Fibroblast of skin of back (primary cell): ENCODE results near the gene VWA8.
"Not testable (repeated sequence)": the region's sequence is repeated elsewhere in the genome, so short reads cannot be mapped to it uniquely, and the experiment has no call there.

Experiments used
- DNase-seq: peaks from one replicate; pipeline ENCODE4 v3.0.0-alpha.2; 2013

VWA8 gene

DNA sequence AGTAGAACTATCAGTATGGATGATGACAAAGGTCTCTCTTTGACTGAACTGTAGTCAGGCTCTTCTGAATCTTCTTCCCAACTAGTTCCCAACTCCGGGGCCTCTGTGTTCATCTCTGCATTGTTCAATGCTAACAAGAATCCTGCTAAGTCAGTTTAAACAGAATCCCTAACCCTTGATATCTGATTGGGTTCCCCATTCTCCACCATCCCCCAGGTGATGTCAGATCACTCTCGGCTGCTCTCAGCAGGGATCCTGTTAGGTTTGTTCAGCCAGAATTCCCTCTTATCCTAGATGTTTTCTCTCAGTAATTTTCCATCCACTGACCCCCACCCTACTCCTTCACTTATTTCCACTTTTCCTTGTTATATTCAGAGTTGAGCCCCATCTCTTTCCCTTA is 280.0 kb downstream of the VWA8 start:
- DNase-seq, result no peak

DNA sequence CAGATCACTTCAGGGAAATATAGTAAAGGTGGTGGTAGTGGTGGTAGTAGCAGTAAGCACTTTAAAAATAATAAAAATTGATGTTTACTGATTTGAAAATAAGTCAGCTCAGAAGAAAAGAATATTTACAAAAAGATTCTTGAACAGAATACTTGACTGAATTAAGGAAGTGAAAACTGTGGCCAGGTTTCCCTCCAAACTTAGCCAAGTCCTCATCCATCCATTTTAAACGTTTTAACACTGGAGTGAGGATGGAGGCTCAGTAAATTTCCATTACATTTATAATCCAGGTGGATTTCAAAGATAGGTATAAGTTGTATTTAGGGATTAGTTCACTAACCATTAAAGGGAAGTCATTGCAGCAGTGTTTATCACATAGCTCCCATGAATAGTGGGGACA is 282.1 kb downstream of the VWA8 start:
- DNase-seq, result no peak

DNA sequence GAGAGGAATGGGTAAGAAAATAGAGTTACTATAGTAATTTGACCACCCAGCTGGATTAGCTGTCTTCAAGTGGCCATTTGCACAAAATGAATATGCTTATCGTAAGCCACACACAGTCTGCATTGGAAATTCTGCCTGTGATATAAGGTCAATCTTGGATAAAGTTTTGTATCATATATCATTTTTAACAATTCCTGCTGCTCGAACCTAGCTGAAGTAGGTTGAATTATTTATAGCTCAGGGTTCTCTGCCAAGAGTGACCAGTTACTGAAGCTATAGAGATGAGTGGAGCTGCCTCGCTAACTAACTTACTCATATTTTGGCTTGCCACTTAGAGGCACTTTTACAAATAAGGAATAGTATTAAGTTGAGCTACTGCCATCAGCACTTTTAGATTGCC is 282.7 kb downstream of the VWA8 start:
- DNase-seq, result no peak

DNA sequence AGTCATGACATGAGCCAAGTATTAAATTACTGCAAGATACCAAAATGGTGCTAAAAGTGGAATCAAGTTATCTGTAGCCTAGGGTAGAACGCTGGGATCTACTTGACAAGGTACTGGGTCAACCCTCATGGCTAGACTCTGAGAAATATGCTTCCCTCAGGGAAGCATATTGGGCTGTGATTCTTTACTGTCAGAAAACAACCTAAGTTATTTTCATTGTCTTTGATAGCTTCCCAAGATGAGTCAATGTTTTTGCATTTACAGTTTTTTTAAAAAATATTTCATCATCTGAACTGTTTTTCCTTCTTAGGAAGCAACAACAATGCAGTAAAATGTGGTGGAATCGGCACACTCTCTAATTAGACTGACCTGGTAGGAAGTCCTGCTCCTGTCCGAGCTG is 285.6 kb downstream of the VWA8 start:
- peak; percentile 32 for DNase-seq

DNA sequence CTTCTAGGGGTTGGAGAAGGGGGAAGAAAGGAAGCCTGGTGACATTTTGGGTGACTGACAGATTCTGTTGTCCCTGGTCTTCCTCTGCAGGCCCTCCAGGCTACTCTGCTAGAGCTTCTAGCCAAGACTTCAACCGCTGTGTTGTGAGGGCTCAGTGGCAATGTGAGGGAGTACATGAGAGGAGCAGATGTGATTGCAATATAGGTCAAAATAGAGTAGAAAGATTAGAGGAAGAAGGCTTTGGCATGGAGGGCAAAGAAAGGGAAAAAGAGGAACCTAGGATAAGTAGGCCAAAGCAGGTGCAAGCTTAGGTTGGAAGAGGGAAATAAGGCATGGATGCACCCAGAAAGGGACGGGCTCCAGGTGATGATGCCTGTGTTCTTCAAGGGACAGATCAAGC is 286.7 kb downstream of the VWA8 start:
- no peak for DNase-seq

DNA sequence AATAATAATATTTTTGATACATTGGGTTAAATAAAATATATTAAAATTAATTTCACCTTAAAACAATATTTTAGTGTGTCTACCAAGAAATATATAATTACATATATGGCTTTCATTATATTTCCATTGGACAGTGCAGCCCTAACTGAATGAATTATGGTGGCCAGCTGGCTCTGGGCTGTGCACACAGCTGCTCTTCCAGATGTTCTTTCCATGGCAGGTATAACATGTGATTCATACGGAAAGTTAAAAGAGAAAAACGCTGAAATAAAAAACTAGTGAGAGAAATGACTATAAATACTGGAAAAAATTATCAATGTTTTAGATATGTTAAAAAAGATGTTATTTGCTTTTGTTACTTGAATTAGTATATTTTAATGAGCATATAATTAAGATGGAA is 287.3 kb downstream of the VWA8 start:
- no peak for DNase-seq

DNA sequence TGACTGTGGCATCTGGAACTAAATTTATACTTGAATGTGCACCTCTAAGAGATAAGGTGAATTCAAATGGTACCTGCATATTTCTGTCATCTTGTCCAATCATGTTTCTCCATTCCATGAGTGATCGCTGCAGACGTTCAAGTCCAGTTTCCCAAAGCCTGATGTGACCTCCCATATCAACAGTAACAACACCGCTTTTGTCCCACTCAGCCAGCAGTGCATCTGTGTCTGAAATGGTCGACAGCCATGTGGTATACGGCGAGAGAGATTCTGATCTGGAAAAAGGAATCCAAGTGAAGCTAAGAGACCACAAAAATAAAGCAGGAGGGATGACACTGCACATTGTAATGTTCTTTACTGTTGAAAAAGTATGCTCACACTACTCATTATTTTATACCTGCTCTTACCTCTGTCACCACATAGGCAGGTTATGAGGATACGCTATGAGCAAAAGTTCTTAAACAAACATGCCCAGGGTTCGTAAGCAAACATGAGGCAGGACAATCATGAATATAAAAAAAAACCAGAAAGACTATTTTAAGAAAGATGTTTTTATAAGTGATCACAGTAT is 290.0 kb downstream of the VWA8 start:
- no peak for DNase-seq

DNA sequence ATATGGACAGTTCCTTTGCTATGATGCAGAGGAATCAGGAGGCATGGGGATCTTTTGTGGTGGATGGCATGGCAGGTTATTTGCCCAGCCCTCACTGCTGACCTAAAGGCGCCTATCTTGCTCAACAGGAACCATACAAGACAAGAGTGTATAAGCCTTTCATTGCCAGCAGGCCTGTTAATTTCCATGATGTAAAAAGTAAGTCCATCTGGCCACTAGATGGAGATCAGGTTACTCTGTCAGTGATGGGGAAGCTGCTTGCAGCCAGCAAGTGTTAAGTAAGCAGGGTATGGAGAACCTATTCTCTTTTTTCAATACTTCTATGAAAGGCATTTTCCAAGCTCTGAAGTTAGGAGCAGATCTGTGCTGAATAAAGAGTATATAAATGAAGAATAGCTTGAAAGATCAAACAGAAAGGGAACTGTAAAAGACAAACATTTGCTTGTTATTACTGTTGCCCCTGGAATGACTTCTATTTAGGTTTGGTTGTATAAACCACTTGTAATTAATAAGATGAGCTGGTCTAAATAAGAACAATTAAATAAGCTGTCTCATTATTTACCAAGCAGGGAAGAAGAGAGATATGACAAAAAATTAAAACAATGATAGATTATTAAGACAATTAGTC is 292.7 kb downstream of the VWA8 start:
- DNase-seq, result peak; percentile 89

DNA sequence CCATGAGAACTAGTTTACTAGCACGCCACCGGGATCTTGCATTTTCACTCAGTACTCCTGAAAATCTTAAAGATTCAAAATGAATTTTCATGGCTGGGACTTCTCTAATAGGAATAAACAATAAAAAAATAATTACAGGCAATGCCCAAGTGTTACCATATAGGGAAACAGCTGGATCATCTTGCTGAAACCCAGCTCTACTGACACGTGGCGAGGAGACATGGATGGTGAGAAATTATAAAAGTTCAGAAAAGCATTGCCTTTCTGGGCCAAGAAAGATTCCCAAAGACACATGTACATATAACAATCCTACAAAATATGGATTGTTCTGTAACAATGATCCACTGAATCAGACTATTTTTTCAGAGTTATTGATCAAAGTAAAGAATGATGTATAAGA is 294.3 kb downstream of the VWA8 start:
- no peak for DNase-seq

DNA sequence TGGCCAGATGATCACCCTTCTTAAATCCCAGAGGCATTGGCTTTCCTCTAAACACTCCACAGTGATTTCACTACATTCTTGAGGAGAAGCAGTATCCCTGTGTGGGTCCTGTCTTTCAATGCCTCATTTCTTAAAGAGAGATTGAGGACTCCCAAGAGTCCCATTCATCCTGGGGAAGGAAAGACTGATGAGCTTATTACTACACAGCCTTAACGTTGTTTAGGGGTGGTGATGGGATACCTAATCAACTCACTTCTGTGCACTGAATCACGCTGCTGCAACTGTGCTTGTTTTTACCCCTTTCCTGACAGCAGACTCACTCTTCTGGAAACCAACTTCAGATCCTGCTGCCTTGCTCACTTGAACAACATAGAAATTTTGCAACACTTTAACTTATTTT is 300.5 kb downstream of the VWA8 start:
- no peak for DNase-seq

DNA sequence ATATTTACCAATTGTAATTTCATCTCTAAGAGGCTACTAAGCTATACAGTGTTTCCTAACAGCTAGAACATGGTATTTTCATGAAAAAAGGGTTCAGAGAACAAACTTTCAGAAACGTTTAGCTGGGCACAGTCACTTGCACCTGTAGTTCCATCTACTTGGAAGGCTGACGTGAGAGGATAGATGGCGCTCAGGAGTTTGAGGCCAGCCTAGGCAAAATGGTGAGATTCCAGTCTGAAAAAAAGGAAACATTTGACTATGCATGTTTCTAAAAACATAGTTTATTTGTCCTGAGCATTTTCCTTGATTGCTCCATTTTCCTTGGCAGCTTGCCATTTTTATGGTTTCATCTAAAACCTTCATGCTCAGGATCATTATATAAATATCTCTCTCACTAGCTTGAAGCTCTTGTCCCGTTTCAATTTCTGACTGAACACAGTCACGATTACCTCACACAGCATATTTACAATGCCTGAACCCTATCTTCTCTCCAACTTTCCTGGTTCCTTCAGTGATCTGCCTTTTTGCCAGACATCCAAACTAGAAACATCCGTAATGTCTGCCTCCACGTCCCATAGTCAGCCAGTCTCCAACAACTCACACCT is 302.8 kb downstream of the VWA8 start:
- DNase-seq, result peak; percentile 53

DNA sequence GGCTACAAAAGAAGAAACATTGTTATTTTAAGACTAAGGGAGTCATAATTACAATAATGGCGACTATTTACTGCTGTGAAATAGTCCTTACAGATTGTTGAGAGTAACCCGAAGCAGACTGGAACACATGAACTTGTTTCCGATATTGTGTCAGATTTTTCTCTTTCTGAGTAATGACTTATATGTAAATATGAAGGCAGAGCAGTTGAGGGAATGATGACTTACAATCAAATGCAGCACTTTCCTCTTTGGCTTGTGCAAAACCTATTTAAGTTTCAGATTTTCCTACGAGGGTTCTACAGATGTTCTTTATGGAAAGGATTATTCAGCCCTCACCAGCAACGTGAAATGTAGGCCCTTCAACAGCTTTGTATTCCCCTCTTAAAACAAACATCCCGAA is 304.9 kb downstream of the VWA8 start:
- no peak for DNase-seq

DNA sequence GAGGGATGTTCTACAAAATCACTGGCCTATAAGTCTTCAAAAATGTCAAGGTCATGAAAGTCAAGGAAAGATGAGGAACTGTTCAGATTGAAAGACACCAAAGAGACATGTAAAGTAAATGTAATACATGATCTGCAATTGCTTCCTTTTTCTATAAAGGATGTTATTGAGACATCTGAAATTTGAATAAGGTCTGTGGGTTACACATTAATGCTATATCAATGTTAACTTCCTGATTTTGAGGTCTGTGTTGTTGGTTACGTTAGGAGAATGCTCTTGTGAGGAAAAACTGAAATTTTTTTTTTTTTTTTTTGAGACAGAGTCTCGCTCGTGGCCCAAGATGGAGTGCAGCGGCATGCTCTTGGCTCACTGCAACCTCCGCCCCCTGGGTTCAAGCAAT is 306.1 kb downstream of the VWA8 start:
- no peak for DNase-seq

DNA sequence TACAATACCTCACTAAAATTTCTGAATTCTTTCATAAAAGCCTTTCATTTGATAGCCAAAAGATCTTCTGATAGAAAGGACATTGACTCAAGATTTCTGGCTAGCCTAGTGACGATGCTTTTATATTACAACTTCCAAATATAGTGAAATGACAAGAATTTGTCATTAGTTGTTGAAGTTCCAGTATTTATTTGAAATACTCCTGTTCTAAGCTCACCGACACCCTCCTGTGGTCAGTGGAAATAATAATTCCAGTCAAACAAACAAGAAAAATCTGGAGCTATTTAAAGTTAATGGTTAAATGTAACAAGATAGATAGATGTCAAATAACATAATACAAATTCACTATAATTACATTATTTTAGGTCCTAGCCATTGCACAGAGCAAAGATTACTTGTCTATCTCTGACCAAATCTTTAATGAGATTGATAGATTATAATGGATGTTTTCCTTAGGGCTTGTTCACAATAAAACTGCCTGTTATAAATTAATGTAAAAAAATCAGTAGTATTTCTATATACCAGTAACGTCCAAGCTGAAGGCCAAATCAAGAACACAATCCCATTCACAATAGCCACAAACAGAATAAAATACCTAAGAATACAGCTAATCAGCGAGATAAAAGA is 308.1 kb downstream of the VWA8 start:
- peak; percentile 68 for DNase-seq

DNA sequence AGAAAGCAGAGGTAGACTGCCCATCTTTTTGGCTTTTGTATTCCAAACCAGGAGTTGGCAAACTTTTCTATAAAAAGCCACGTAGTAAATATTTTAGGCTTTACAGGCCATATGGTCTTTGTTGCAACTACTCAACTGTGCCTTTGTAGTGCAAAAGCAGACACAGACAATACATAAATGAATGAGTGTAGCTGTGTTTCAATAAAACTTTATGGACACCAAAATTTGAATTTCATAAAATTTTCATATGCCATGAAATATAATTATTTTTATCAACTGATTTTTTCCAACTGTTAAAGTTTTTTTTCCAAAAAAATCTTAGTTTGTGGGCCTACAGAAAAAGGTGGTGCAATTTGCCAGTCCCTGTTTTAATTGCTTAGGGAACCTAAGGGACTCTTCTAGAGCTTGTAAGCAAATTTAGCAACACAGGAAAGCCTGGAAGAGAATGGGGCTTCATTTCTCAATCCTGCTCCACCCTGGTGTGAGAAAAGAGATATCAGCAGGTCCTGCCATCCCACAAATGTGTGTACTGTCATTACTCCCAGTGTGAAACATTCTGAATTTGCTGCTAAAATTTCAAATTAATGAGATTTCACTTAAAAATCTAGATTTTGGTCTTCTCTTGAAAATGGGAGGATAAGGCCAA is 309.4 kb downstream of the VWA8 start:
- DNase-seq, result no peak

DNA sequence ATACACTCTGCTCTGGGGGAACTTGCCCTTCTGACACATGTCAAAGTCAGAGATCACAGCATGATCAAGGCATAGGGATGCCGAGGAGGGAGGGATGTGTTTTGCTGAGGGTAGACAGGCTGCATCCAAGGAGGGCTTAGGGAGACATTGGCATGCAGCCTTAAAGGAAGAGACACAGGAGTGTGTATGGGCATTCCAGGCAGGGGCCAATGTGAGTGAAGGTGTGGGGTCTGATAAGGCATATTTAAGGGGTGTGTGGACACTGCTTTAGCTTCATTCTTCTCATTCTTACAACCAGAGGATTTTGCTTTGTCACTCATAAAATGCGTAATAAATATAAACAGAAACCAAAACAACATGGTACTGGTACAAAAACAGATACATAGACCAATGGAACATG is 310.2 kb downstream of the VWA8 start:
- DNase-seq, result no peak

DNA sequence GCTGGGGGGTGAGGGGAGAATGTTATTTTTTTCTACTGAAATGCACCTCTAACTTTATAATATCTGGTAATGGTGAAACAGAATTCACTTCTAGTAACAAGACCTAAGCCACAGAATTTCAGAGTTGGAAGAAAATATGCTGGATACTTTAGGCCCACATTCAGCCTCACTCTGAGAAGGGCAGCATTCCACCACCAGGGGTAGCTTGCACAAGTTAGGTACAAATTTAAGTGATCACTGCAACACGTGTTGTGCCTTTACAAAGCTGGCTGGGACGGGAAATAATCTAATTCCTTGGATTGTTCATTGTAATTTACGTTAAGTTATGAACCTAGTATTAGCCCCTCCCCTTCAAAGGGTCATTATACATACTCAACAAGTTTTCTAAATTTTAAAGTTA is 311.2 kb downstream of the VWA8 start:
- peak; percentile 27 for DNase-seq

DNA sequence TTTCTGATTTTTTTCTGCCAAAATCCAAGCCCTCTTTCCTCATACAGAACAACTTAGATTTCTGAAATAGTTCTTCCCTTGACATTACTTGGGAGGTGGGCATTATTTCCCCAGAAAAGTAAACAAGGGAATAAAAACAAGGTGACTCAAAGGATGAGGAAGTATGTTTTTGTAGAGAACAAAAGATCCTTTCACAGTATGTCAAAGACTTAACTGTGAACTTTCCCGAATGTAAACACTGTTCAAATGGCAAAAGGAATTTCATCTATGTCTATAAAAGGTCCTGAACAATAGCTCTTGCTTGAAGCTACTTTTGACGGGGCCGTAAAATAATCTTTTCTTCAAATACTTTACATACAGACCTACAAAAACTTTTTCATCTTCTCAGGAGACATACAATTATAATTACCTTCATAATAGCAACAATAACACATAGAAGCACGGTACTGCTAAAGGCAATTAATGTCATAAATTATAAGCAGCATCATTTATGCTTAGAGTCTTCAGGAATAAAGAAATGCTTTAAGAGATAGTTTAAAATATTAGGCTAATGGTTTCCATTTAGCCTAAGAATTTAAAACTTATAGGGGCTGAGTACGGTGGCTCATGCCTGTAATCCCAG is 312.5 kb downstream of the VWA8 start:
- DNase-seq, result peak; percentile 69

DNA sequence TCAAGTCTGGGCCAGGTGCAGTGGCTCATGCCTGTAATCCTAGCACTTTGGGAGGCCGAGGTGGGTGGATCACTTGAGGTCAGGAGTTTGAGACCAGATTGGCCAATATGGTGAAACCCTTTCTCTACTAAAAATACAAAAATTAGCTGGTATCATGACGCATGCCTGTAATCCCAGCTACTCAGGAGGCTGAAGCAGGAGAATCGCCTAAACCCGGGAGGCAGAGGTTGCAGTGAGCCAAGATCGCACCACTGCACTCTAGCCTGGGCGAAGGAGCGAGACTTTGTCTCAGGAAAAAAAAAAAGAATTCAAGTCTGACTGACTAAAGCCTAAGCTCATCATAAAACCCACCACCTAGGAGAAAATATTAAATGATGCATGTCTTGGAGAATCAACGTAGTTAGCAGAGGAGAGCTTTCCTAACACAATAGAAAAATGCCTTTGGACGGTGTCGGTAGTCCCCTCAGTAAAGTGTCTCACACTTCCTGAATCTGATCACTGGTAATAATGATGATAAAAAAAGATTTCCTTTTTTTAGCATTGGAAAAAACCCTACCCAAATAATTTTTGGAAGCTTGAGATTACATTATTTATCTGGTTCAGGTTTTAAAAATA is 313.1 kb downstream of the VWA8 start:
- not testable (repeated sequence) for DNase-seq

DNA sequence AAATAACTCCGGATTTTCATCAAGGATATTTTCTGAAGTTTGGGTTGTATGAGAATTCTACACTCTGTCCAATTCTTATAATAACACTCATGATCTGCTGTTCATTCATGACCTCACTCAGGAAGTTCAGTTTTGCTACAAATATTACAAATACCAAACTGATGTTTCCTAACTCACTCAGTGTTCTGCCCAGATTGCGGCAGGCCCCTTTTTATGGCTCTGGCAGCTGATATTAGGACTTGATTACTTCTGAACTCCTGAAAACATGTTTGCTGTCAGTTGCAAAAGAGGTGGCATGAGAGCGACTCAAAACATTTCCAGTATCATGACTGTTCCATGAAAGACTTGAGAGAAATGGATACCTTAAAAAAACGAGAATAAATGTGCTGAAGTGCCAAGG is 315.6 kb downstream of the VWA8 start:
- peak; percentile 86 for DNase-seq

DNA sequence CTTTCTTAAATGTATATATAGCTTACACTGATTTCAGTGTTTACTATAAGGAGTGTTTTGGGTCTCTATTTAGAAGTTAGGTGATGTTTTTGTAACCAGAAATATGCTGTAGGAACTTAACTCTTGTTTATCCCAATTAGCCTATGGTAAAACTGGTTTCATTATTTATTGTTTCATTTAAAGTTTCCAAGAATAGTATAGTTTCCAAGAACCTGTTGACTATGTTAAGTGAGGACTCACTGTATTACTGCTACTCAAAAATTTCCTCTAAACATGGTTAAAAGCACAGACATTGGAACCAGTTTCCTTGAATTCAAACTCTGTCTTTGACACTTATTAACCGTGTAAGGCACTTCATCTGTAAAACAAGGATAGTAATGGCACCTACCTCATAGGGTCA is 316.2 kb downstream of the VWA8 start:
- no peak for DNase-seq

DNA sequence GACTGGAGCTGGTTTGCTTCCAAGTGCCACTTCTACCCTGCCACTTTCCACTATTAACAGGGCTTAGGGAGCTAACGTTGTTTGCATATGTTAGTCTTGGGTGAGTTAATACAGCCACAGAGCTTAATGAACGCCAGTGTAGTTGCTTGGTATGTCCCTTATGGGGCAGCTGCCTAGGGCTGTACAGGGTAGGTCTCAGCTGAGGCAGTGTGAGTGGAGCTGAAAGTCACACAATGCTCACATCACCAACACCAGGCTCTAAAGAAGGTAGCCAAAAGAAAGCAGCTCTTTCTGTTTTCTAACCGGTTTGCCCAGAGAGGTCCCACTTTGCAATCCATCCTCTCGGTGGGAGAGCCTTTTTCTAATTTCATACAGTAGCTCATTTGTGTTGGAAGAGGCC is 317.4 kb downstream of the VWA8 start:
- DNase-seq, result no peak

DNA sequence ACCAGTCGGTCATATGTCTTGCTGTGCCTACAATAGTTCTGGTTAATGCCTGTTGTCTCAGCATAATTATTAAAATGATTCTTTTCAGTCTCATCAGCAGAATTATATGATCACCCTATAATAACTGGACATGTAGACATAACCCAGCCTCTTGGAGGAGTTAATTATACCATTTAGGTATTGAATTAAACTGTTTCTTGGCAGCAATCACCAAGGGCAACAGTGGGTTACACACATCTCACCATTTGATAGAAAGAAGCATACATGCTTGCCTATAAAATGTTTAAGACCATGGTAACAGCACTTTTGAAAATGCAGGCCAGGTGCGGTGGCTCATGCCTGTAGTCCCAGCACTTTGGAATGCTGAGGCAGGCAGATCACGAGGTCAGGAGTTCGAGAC is 318.9 kb downstream of the VWA8 start:
- DNase-seq, result no peak
